Measurements from ENCODE around the gene VSTM2L.
"Not testable (repeated sequence)": the region's sequence is repeated elsewhere in the genome, so short reads cannot be mapped to it uniquely, and the experiment has no call there.

The VSTM2L gene, protein sequence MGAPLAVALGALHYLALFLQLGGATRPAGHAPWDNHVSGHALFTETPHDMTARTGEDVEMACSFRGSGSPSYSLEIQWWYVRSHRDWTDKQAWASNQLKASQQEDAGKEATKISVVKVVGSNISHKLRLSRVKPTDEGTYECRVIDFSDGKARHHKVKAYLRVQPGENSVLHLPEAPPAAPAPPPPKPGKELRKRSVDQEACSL
- 0 to 1.5 (median 0.10) reads per million in 17 experiments for total RNA-seq

GRCh38 chr20:37902504-37903313 is at the start of gene VSTM2L:
VSTM2L (plus strand) TSS chr20:37903127; CDS start chr20:37903351, 224 bp downstream.
- peak in 2 of 4 experiments; percentile 10 to 55 for DNase-seq

DNA sequence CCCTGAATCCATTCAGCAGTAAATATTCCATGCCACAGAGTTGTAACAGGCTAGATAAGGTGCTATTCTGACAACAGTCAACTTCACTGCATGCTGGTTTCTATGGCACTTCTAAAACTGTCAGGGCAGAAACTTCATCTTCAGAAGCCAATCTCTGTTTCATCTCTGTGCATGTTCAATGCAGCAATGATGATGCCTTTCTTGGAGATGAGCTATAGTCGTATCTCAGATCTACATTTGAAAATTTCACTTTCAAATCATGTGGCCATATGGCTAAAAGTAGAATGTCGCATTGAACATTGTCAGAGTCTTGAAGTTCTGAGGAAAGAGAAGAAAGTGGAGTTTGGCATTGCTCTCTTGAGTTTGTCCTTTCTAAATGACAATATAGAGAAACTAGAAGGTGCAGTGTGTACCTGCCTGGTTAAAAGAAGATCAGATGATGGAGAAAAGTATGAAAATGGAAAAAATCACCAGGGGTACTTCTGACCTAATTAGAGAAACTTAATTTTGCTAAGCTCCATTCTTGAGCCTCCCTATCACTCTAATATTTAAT is 49.0 kb upstream of the VSTM2L start:
- DNase-seq = no peak

GRCh38 chr20:37856034-37856433 is 46.9 kb upstream of the VSTM2L start:
- not testable (repeated sequence) for DNase-seq

- no peak for DNase-seq
Measured at GRCh38 chr20:37856932-37857660, 45.8 kb upstream of the VSTM2L start.

DNA sequence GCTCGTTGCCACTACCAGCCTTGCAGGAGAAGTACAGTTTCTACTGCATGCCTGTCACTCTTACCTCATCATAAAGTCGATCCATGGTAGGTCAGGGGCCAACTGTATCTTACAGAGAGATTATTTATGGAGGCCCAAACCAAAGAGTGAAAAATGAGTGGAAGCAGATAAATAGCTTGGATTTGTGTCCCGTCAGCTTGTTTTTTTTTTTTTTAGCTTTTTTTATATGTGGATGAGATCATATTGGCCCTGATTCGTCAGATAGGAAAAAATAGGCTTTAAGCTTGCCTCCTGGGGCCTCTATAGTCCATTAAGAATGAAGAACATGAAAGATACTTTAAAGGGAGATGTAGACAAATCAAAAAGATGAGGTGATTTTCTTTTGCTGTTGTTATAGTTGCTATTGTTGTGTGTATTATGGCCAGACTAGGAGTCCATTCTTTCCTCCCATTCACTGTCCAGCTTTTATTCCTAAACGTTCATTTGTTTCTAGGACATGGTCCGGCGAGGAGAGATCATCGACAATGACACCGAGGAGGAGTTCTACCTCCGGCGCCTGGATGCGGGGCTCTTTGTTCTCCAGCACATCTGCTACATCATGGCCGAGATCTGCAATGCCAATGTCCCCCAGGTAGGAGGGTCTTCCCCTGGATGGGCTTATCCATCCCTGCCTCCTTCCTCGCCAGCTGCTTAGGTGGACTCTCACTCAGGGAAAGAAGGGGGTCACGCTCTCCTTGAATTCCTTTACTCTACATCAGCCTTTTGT is 43.3 kb upstream of the VSTM2L start:
- no peak for DNase-seq

- DNase-seq = no peak
Measured at GRCh38 chr20:37863289-37863688, 39.6 kb upstream of the VSTM2L start.

DNA sequence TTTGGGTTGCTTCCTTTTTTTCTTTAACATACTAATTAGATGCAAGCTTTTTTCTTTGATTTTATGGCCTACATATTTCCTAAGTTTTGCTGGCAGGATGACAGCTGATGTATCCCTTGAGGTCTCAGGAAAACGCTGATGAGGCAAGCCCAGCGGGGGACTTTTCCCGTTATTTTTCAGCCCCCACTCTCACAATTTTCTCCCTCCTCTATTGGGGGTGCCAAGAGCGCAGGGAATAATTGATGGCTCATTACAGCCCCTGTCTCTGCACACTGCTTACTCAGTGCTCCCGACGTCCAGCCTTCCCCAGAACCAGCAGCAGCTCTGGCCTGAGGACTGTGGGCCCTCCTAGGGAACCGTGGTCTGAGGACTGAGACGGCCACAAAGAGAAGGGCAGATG is 38.6 kb upstream of the VSTM2L start:
- DNase-seq = no peak

- DNase-seq = no peak
Measured at GRCh38 chr20:37866051-37866450, 36.9 kb upstream of the VSTM2L start.

DNA sequence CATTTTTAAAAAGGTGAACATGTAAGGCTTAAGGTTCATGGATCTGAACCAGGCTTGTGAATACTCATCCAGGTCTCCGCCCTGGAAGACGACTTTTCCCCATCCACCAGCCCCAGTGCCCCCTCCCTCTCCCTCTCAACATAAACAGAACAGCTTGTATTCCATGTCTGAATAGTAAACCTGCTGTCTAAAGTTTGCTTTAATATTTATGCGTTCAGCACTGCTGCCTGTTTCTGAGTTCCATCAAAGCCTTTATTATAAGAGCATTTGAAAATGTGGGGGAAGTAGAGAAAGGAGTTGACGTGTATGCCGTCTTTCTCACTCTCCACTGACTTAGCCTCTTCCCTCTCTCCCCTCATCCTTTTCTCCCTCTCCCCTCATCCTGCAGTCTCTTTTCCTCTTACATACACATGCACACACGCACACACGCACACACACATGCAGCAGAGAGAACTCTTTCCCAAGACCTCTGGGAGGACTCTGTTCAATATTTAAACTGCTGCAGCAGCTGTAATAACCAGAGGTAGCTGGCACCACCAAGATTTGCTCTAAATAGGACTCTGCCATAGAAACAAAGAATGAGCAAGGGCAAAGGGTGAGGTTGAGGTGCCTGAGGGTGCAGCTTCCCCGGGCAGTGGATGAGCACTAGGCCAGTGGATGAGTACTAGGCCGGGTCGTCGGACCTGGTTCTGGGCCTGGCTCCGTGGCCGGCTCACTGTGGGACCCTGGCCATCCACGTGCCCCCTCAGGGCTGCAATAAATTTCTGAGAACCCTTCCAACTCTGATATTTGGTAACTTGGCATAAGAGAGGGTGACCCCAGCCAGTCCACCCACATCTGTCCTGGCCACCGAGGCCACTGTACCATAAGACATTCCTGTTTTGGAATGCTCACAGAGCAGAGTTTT is 35.4 kb upstream of the VSTM2L start:
- no peak for DNase-seq

DNA sequence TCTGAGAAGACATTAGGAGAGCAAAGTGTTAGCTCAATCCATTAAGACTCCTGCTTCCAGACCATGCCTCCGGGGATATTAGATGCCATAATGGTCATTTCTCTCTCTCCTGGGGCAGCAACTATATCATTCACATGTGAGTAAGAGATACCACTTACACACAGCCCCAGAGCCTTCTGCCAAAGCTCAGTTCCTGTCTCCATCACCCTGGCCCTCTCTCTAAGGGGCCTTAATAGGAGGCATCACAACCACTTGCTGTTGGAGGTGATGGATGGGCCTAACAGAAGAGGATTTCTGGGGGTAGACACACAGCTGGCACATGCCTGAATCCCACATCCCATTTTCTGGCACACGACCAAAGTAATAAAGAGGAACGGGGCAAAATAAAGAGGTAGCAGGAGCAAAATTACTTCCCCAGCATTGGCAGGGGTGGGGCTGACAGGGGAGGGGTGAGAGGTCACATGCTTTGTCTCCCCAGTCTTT is 34.0 kb upstream of the VSTM2L start:
- peak; percentile 18 to 46 (median 38) for DNase-seq

DNA sequence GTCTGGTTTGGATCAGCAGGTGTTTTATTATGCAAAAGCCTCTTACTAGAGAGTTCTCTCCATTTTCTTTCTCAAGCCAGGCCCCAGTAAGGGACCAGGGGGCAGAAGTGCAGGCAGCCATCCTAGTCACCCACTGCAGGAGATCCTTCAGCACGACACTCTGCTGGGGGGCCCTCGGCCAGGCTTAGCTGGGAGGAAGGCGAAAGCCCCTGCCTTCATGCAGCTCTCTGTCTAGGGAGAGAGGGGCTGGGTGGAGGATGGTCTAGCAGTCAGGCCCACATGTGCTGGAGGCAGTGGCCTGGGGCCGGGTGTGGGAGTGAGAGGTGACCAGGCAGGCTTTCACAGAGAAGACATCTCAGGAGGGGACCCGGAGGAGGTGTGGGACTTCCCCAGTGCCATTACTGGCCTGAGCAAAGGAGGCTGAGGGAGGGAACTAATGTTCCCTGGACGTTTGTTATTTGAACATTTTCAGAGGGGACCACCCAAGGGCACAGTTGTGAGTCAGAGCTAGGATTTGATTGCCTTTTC is 33.5 kb upstream of the VSTM2L start:
- peak in 2 of 4 experiments; percentile 3 to 29 for DNase-seq

DNA sequence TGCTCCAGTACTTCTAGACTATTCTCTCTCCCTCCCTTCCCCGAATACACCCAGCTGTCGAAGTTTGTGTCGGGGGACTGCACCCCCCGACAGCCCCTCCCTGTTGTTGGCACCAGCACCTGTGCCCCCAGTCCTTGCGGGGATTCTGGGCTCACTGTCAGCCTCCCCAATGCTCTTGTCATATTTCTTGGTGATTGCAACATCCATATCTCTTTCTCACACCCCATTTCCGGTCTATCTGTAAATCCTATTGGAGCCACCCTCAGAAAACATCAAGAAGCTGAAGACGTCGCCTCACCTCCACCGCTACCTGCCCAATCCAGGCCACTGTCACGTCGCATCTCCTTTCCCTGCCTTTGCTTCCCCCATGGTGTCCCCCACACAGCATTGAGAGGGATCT is 32.6 kb upstream of the VSTM2L start:
- DNase-seq = no peak

DNA sequence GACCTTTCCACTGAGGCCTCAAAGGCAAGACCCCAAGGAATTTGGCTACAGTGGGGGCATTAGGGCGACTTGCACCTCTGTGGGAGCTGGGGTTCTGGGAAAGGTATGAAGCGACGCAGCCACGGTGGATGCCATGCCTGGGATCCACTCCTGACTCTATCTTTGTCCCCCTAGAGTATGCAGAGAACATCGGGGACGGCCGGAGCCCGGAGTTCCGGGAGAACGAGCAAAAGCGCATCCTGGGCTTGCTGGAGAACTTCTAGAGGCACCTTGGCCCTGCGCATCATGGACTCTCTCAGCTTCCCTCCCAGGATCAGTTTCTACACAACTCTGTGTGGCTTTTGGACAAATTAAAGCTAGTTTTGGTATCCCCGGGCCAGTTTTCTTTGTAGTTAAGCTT is 31.2 kb upstream of the VSTM2L start:
- DNase-seq = no peak

DNA sequence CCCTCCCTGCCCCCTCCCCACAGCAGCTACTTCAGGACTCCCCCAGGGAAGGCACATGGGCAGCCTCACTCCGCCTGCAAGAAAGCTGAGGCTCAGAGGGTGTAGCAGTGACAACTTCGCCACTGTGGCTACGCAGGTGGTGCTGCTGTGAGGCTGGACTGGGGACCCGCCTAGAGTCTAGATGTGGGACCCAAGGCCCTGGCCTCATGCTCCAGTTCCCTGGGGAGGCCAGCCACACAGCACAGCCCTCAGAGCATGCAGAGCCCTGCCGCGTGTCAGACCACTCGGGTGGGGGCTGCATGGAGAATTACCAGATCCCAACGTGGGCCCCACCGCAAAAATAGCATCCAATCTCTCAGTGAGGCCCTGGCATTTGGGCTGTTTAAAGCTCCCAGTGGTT is 30.8 kb upstream of the VSTM2L start:
- no peak for DNase-seq

- no peak for DNase-seq
Measured at GRCh38 chr20:37873884-37874283, 29.0 kb upstream of the VSTM2L start.

DNA sequence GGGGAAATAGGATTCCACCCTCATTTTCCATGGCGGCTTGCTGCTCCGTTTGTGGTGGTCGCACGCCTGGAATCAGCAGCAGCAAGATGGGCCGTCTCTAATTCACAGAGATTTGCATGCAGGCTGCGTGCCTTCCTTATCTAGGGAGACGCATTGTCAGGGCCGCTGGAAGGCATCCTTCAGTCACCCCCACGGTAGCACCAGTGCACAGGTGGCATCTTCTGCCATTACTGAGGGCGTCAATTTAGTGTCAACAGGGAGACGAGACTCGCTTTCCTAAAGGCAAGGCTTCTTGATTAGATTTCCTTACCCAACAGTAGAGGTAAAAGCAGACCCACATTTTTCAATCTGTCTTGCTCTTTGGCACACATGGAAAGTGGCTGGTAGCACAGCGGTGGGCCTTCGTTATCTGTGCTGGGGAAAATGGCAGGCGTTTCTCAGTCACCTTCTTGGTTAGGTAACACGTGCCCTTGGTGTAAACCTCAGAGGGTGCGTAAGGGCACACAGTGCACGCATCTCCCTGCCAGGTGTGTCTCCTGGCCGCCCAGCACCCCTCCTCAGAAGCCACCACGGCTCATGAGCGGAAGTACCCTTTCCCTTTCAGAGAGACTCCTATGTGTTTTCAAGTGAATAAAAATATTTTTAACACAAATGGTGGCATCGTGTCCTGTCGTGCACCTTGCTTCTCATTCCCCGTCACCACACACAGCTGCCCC is 27.3 kb upstream of the VSTM2L start:
- DNase-seq = no peak

- no peak for DNase-seq
Measured at GRCh38 chr20:37876863-37877262, 26.1 kb upstream of the VSTM2L start.

DNA sequence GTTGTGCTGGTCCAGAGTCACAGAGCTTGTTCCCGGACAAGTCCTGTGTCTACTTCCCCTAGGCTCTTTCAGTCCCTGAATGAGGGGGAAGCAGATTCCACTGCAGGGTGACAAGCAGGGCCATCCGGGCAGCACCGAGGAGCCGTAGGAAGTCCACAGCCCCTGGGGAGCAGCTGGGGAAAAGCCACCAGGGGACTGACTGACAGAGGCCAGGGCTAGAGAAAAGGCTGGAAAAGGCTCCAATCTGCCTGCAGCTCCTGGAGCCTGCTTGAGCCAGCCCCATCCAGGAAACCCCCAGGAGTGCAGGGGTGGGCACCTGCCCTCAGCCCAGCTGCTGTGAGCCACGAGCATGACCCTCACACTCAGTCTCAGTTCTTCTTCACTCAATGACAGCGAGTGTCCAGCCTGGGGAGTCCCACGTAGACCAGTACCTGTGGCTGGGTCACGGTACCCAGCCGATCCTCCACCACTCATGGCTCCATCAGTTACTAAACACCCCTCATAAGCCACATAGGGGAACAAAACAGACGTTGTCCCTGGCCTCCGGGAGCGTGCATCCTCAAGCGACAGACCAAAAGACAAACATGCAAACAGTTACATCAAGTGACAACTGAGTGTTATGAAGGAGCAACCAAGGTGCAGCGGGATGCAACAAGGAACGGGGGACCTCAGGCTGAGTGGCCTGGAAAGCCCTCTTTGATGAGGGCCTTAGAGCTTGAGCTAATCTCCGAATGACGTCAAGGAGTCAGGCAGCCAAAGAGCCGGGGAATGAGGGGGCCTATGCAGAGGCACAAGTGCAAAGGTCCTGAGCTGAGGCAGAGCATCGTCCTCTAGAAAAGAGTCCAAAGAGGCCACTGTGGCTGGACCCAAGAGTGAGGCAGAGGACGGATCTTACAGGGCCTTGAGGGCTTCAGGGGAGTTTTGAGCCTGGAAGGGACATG is 24.8 kb upstream of the VSTM2L start:
- DNase-seq = no peak
